WERI-Rb-1 (cell line): Measurements from ENCODE around the gene ZMYND11.

ENCODE experiments used
- DNase-seq: peaks from one replicate; pipeline ENCODE4 v3.0.0-alpha.2; 2020
- H3K27ac ChIP-seq: fragments of 250-450 bp; sonication (Bioruptor Pico); 2 replicates; pipeline ENCODE4 v1.5.1; 2020; ENCODE audit warnings: mild to moderate bottlenecking, moderate library complexity
- H3K27me3 ChIP-seq: fragments of 250-450 bp; sonication (Bioruptor Pico); 2 replicates; pipeline ENCODE4 v1.5.1; 2021; ENCODE audit warnings: mild to moderate bottlenecking, low read depth, moderate library complexity; ENCODE audit not compliant: insufficient read depth, severe bottlenecking
- H3K36me3 ChIP-seq: fragments of 250-450 bp; sonication (Bioruptor Pico); 2 replicates; pipeline ENCODE4 v1.5.1; 2020; ENCODE audit warnings: mild to moderate bottlenecking, moderate library complexity
- H3K4me3 ChIP-seq: 2 replicates; pipeline ENCODE4 v1.5.1; 2011; ENCODE audit warnings: low read depth, mild to moderate bottlenecking, control low read depth, low read length
- H3K9me3 ChIP-seq: fragments of 250-450 bp; sonication (Bioruptor Pico); 2 replicates; pipeline ENCODE4 v1.5.1; 2021; ENCODE audit warnings: mild to moderate bottlenecking, moderate library complexity; ENCODE audit not compliant: severe bottlenecking
- TF ChIP-seq, protein P1 (sequence below): IDR thresholded peaks from 2 replicates; pipeline ENCODE4 v1.5.1; 2011; ENCODE audit warnings: low read depth, mild to moderate bottlenecking, control low read depth, inconsistent platforms, low read length

ZMYND11 gene

GRCh38 chr10:104416-104815 is 30.8 kb upstream of the ZMYND11 start:
- TF ChIP-seq, protein P1, sequence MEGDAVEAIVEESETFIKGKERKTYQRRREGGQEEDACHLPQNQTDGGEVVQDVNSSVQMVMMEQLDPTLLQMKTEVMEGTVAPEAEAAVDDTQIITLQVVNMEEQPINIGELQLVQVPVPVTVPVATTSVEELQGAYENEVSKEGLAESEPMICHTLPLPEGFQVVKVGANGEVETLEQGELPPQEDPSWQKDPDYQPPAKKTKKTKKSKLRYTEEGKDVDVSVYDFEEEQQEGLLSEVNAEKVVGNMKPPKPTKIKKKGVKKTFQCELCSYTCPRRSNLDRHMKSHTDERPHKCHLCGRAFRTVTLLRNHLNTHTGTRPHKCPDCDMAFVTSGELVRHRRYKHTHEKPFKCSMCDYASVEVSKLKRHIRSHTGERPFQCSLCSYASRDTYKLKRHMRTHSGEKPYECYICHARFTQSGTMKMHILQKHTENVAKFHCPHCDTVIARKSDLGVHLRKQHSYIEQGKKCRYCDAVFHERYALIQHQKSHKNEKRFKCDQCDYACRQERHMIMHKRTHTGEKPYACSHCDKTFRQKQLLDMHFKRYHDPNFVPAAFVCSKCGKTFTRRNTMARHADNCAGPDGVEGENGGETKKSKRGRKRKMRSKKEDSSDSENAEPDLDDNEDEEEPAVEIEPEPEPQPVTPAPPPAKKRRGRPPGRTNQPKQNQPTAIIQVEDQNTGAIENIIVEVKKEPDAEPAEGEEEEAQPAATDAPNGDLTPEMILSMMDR, result no peak
- Histone ChIP-seq H3K4me3 (no peak overlapping the region), H3K9me3 (no peaks in the 10 kb centered on the region), H3K36me3 (no peaks in the 10 kb centered on the region), H3K27ac (no peak overlapping the region), H3K27me3 (no peaks in the 10 kb centered on the region)
- no peak for DNase-seq

GRCh38 chr10:104862-105565 is 30.2 kb upstream of the ZMYND11 start:
- no peaks in the 10 kb centered on the region for H3K36me3 ChIP-seq
- H3K27ac ChIP-seq, result no peak overlapping the region
- no peaks in the 10 kb centered on the region for H3K9me3 ChIP-seq
- no peaks in the 10 kb centered on the region for H3K27me3 ChIP-seq
- TF ChIP-seq, protein P1, result no peak
- DNase-seq, result no peak
- H3K4me3 ChIP-seq, result no peak overlapping the region

- TF ChIP-seq, protein P1, result no peak
- H3K27me3 ChIP-seq, result no peaks in the 10 kb centered on the region
- H3K4me3 ChIP-seq, result no peak overlapping the region
- no peaks in the 10 kb centered on the region for H3K9me3 ChIP-seq
- no peaks in the 10 kb centered on the region for H3K36me3 ChIP-seq
- no peak overlapping the region for H3K27ac ChIP-seq
- no peak for DNase-seq
Observed at GRCh38 chr10:105806-106205, 29.4 kb upstream of the ZMYND11 start.

DNA sequence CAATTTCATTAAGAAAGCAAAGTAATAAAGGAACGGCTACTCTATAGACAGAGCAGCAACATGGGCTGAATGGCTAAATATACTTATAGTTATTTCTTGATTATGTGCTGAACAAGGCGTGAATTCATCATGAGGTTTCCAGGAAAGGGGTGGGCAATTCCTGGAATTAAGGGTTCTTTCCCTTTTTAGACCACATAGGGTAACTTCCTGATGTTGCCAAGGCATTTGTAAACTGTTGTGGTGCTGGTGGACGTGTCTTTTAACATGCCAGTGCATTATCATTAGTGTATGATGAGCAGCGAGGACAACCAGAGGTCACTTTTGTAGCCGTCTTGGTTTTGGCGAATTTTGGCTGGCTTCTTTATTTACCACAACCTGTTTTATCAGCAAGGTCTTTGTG is 28.5 kb upstream of the ZMYND11 start:
- no peak overlapping the region for H3K4me3 ChIP-seq
- no peaks in the 10 kb centered on the region for H3K27me3 ChIP-seq
- H3K27ac ChIP-seq, result no peak overlapping the region
- H3K9me3 ChIP-seq, result no peaks in the 10 kb centered on the region
- H3K36me3 ChIP-seq, result no peaks in the 10 kb centered on the region
- no peak for DNase-seq
- TF ChIP-seq, protein P1, result no peak

DNA sequence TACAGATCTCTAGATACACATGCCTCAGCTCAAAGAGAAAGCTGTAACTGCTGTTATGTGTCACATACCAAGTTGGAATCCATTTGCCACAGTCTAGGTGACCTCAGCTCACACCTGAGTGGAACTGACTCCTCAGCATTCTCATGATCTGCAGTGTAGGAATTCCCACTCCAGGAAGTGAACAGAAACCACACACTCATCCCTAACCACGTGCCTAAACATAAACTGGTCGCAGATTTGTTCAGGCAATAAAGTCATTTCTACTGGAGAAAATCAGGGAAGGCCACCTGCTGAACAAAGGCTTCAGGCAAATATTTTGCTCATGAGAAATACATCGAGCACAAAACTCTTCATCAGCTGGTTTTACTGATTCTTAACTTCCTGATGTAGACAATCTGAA is 23.0 kb upstream of the ZMYND11 start:
- H3K27ac ChIP-seq, result no peak overlapping the region
- TF ChIP-seq, protein P1, result no peak
- no peak for DNase-seq
- no peaks in the 10 kb centered on the region for H3K36me3 ChIP-seq
- no peaks in the 10 kb centered on the region for H3K9me3 ChIP-seq
- H3K27me3 ChIP-seq, result no peaks in the 10 kb centered on the region
- H3K4me3 ChIP-seq, result no peak overlapping the region

- no peak for DNase-seq
- no peak overlapping the region for H3K4me3 ChIP-seq
- H3K9me3 ChIP-seq, result no peaks in the 10 kb centered on the region
- H3K27ac ChIP-seq, result no peak overlapping the region
- TF ChIP-seq, protein P1, result no peak
- H3K27me3 ChIP-seq, result no peaks in the 10 kb centered on the region
- H3K36me3 ChIP-seq, result no peaks in the 10 kb centered on the region
Observed at GRCh38 chr10:124874-125273, 10.4 kb upstream of the ZMYND11 start.
